ENCODE measurements around the gene ACTL8. TPM values are rescaled to one million over a fixed set of nuclear protein-coding genes. Genes with fewer than 3 reads are reported as not detected.

ACTL8 gene
- total and polyA plus RNA-seq, 2 experiments from 2014 or later: 0.38 to 0.71 TPM

DNA sequence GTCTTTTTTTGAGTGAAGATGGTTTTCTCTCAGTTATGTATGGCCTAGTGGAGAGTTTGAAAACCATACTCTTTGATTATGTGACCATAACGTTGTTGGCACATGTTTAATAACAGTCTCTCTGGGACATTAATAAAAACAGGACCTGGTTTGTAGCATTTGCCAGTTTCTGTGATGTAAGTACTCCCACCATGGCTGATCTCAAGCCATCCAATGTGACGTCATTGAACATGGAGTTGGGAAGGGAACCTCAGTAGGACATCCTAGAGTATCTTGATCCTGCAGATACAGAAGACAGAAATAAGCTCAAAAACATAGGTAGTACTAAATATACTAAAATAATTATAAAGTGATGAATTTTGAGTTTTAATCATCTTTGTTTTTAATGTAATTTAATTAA is 107.0 kb downstream of the ACTL8 start:
- TF ChIP-seq EZH2phosphoT487 (IDR thresholded peaks at IDR 0.05; ENCODE audit: unreplicated experiment): no peak
- TF ChIP-seq CREB1 (CRISPR knock-in tag; IDR thresholded peaks at IDR 0.05; ENCODE audit: low read depth): no peak
- TF ChIP-seq ZNF114 (CRISPR knock-in tag; IDR thresholded peaks at IDR 0.05): no peak
- TF ChIP-seq, protein P1, sequence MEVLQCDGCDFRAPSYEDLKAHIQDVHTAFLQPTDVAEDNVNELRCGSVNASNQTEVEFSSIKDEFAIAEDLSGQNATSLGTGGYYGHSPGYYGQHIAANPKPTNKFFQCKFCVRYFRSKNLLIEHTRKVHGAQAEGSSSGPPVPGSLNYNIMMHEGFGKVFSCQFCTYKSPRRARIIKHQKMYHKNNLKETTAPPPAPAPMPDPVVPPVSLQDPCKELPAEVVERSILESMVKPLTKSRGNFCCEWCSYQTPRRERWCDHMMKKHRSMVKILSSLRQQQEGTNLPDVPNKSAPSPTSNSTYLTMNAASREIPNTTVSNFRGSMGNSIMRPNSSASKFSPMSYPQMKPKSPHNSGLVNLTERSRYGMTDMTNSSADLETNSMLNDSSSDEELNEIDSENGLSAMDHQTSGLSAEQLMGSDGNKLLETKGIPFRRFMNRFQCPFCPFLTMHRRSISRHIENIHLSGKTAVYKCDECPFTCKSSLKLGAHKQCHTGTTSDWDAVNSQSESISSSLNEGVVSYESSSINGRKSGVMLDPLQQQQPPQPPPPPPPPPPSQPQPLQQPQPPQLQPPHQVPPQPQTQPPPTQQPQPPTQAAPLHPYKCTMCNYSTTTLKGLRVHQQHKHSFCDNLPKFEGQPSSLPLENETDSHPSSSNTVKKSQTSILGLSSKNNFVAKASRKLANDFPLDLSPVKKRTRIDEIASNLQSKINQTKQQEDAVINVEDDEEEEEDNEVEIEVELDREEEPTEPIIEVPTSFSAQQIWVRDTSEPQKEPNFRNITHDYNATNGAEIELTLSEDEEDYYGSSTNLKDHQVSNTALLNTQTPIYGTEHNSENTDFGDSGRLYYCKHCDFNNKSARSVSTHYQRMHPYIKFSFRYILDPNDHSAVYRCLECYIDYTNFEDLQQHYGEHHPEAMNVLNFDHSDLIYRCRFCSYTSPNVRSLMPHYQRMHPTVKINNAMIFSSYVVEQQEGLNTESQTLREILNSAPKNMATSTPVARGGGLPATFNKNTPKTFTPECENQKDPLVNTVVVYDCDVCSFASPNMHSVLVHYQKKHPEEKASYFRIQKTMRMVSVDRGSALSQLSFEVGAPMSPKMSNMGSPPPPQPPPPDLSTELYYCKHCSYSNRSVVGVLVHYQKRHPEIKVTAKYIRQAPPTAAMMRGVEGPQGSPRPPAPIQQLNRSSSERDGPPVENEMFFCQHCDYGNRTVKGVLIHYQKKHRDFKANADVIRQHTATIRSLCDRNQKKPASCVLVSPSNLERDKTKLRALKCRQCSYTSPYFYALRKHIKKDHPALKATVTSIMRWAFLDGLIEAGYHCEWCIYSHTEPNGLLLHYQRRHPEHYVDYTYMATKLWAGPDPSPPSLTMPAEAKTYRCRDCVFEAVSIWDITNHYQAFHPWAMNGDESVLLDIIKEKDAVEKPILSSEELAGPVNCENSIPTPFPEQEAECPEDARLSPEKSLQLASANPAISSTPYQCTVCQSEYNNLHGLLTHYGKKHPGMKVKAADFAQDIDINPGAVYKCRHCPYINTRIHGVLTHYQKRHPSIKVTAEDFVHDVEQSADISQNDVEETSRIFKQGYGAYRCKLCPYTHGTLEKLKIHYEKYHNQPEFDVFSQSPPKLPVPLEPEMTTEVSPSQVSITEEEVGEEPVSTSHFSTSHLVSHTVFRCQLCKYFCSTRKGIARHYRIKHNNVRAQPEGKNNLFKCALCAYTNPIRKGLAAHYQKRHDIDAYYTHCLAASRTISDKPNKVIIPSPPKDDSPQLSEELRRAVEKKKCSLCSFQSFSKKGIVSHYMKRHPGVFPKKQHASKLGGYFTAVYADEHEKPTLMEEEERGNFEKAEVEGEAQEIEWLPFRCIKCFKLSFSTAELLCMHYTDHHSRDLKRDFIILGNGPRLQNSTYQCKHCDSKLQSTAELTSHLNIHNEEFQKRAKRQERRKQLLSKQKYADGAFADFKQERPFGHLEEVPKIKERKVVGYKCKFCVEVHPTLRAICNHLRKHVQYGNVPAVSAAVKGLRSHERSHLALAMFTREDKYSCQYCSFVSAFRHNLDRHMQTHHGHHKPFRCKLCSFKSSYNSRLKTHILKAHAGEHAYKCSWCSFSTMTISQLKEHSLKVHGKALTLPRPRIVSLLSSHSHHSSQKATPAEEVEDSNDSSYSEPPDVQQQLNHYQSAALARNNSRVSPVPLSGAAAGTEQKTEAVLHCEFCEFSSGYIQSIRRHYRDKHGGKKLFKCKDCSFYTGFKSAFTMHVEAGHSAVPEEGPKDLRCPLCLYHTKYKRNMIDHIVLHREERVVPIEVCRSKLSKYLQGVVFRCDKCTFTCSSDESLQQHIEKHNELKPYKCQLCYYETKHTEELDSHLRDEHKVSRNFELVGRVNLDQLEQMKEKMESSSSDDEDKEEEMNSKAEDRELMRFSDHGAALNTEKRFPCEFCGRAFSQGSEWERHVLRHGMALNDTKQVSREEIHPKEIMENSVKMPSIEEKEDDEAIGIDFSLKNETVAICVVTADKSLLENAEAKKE (CRISPR knock-in tag; IDR thresholded peaks at IDR 0.05): no peak
- TF ChIP-seq ZNF331 (CRISPR knock-in tag; IDR thresholded peaks at IDR 0.05; ENCODE audit: low read depth): no peak
- TF ChIP-seq, protein P2, sequence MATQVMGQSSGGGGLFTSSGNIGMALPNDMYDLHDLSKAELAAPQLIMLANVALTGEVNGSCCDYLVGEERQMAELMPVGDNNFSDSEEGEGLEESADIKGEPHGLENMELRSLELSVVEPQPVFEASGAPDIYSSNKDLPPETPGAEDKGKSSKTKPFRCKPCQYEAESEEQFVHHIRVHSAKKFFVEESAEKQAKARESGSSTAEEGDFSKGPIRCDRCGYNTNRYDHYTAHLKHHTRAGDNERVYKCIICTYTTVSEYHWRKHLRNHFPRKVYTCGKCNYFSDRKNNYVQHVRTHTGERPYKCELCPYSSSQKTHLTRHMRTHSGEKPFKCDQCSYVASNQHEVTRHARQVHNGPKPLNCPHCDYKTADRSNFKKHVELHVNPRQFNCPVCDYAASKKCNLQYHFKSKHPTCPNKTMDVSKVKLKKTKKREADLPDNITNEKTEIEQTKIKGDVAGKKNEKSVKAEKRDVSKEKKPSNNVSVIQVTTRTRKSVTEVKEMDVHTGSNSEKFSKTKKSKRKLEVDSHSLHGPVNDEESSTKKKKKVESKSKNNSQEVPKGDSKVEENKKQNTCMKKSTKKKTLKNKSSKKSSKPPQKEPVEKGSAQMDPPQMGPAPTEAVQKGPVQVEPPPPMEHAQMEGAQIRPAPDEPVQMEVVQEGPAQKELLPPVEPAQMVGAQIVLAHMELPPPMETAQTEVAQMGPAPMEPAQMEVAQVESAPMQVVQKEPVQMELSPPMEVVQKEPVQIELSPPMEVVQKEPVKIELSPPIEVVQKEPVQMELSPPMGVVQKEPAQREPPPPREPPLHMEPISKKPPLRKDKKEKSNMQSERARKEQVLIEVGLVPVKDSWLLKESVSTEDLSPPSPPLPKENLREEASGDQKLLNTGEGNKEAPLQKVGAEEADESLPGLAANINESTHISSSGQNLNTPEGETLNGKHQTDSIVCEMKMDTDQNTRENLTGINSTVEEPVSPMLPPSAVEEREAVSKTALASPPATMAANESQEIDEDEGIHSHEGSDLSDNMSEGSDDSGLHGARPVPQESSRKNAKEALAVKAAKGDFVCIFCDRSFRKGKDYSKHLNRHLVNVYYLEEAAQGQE (IDR thresholded peaks at IDR 0.05; ENCODE audit: unreplicated experiment): no peak
- TF ChIP-seq JUNB (IDR thresholded peaks at IDR 0.05; ENCODE audit: unreplicated experiment): no peak
- TF ChIP-seq POLR2AphosphoS5 (IDR thresholded peaks at IDR 0.05; ENCODE audit: low read depth): no peak
- no peak for TF ChIP-seq EZH2 (IDR thresholded peaks at IDR 0.05; ENCODE audit: low read depth, unreplicated experiment)
- TF ChIP-seq, protein P3, sequence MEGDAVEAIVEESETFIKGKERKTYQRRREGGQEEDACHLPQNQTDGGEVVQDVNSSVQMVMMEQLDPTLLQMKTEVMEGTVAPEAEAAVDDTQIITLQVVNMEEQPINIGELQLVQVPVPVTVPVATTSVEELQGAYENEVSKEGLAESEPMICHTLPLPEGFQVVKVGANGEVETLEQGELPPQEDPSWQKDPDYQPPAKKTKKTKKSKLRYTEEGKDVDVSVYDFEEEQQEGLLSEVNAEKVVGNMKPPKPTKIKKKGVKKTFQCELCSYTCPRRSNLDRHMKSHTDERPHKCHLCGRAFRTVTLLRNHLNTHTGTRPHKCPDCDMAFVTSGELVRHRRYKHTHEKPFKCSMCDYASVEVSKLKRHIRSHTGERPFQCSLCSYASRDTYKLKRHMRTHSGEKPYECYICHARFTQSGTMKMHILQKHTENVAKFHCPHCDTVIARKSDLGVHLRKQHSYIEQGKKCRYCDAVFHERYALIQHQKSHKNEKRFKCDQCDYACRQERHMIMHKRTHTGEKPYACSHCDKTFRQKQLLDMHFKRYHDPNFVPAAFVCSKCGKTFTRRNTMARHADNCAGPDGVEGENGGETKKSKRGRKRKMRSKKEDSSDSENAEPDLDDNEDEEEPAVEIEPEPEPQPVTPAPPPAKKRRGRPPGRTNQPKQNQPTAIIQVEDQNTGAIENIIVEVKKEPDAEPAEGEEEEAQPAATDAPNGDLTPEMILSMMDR (conservative IDR thresholded peaks at IDR 0.05; ENCODE audit: low read depth in 2 of 2): no peak
- TF ChIP-seq NANOG (IDR thresholded peaks at IDR 0.05; ENCODE audit: borderline replicate concordance): no peak
- no peak for TF ChIP-seq STAT1 (IDR thresholded peaks at IDR 0.05; ENCODE audit: unreplicated experiment)
- TF ChIP-seq, protein P4, sequence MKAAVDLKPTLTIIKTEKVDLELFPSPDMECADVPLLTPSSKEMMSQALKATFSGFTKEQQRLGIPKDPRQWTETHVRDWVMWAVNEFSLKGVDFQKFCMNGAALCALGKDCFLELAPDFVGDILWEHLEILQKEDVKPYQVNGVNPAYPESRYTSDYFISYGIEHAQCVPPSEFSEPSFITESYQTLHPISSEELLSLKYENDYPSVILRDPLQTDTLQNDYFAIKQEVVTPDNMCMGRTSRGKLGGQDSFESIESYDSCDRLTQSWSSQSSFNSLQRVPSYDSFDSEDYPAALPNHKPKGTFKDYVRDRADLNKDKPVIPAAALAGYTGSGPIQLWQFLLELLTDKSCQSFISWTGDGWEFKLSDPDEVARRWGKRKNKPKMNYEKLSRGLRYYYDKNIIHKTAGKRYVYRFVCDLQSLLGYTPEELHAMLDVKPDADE (IDR thresholded peaks at IDR 0.05): no peak
- no peak overlapping the region for H2AFZ ChIP-seq
- H3K36me3 ChIP-seq (ENCODE audit: insufficient read depth): no peaks in the 10 kb centered on the region
- no peak overlapping the region for H3K4me3 Mint-ChIP-seq
- DNase-seq (ENCODE audit: low spot score) (no peak), ATAC-seq (no peak)
- H3K36me3 Mint-ChIP-seq (ENCODE audit: low read depth): peaks cover 2% of the 10 kb centered on the region; the same call in 2 of the 3 replicates
- no peak overlapping the region for H3K4me2 ChIP-seq
- peaks cover 15% of the 10 kb centered on the region for H3K4me1 Mint-ChIP-seq
- H4K20me1 ChIP-seq (replicated peaks; ENCODE audit: insufficient read depth): no peaks in the 10 kb centered on the region
- H3K79me2 ChIP-seq (replicated peaks; ENCODE audit: insufficient read depth): no peaks in the 10 kb centered on the region
- H3K4me1 ChIP-seq (ENCODE audit: insufficient read depth): no peaks in the 10 kb centered on the region
- H3K9me2 ChIP-seq (ENCODE audit: insufficient read depth): 0 out of 2 replicates have a peak, but pooled peaks cover 7% of the 10 kb centered on the region
- no peak overlapping the region for H3K27ac Mint-ChIP-seq
- peaks cover 3% of the 10 kb centered on the region; the same call in 1 of the 3 replicates for H3K9me3 Mint-ChIP-seq
- no peaks in the 10 kb centered on the region for H3F3A ChIP-seq (replicated peaks; ENCODE audit: low read depth)
- no peaks in the 10 kb centered on the region for H3K27me3 ChIP-seq (ENCODE audit: insufficient read depth)
- H3K27me3 Mint-ChIP-seq (ENCODE audit: insufficient read depth, low read depth, poor library complexity): peaks cover 8% of the 10 kb centered on the region
- no peak overlapping the region for H3K4me3 ChIP-seq
- no peak overlapping the region for H3K27ac ChIP-seq (ENCODE audit: low read depth)
